ENCODE measurements around the gene KANSL1L.
"Not testable (repeated sequence)": the region's sequence is repeated elsewhere in the genome, so short reads cannot be mapped to it uniquely, and the experiment has no call there.

KANSL1L gene

DNA sequence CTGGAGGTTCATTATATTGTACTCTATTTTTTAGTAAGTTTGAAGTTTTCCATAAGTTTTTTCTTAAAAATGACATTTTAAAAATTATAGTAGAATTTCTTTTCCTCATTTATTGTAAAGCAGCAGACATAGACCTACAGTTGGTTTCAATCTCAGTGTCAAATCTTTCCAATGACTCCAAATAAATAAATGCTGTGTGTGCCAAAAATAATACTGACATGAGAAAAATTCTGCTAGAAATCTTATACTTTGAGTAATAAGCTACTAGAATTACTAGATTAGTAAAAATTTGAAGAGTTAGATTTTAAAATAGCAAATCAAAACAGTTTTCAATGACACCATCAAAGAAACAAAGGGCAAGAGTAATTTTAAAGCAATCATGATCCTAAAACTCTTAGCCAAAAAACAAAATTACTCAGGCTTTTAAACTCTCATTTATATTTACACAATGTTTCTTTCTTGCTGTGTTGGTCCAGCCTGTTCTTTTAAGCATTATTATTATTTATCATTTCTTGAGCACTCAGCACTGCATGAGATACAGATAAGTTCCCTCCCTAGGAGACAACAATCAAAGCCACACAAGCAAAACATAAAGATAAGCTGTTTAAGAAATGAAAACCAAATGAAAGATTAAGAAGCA is 8.3 kb upstream of the KANSL1L start:
- DNase-seq (ENCODE audit: low spot score): no peak

DNA sequence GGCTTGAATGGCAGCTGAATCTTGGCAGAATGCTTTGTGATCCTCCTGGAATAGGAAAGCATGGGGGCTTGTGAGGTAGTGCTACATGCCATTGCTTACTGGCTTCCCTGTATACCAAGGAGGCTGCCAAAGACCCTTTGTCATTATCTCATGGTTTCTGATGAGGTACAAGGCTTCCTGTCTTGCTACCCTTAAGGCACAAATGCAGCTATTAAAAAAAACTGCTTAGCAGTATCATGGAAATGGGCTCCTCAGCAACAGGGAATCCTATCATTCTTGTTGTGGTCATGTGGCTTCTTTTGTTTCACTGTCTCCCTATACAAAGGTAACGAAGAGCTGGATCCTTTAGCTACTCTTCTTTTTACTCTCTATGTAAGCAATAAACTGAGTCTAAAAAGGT is 6.6 kb upstream of the KANSL1L start:
- no peak for DNase-seq (ENCODE audit: low spot score)

DNA sequence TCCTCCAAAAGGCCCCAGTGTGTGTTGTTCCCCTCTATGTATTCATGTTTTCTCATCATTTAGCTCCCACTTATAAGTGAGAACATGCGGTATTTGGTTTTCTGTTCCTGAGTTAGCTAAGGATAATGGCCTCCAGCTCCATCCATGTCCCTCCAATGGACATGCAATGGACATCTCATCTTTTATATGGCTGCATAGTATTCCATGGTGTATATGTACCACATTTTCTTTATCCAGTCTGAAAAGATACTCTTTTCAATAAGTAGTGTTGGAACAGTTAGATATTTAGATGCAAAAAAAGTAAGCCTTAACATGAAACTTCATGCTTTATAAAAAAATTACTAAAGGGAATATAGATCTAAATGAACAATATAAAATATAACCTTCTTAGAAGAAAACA is 5.9 kb upstream of the KANSL1L start:
- not testable (repeated sequence) for DNase-seq (ENCODE audit: low spot score)

DNA sequence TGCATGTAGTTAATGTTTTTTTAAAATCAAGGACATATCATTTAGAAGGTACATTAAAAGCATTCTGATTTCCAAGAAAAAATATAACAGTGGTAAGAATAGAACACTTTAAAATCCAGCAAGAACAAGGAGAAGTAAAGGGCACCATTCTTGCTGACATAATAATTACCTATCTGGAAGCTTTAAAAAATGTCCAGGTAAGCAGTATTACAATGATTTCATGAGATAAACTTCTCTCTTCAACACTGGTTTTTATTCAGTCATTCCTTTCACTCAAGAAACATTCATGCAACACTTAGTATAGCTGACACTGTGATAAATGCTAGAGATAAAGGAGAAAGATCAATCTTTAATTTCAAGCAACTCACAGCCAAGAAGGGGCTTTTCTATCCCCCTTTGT is 2.9 kb upstream of the KANSL1L start:
- DNase-seq (ENCODE audit: low spot score): no peak

DNA sequence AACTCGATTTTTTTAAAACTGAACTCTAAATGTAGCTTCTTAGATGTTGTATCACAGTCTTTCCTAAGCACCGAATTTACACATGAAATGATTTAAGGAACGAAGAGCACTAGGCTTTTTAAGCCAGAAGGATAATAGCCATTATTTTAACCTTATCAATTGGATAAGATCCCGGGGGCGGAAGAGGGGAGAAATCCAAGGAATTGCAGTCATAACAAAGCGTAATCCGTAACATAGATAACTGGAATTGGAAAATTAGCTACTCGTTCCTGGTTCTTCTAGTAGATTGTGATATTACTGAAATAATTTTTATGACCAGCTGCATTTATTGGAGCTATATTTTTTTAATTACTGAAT is 988 bp upstream of the KANSL1L start:
- no peak for DNase-seq (ENCODE audit: low spot score)

DNA sequence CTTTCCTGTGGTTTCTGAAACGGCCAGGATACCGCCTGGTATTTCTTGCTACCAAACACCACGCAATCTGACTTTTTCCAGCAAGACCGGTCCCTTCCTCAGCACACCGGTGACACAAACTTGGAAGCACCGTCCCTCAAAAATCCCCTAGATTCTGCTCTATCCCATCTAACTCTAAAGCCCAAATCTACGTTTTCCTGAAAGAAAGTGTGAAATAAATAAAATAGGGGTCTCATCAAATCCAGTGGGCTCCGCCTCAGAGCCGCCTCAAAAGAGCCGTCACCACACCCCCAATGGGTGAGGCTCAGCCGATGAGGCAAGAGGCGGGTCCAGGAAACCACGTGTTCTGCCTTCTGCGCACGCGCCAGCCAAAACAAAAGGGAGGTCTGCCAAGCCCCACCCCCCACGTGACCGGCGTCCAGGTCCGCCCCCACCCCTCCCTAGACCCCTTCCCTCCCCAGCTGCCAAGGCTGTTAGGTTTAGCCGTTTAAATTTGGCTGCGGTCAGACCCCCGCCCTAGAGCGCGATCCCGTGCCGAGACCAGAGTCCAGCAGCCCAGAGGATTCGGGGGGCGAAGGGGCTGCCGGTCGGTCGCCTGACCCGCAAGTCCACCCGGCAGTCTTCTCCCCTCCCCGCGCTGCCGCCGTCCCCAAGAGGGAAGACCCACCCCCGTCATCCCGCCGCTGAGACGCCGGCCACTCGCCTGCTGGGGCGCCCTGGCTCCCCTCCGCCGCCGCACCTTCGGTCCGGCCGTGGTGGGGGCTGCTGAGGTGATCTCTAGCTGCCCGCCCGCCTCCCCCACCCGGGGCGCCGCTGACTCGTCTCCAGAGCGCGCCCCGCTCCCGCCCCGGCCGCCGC is 534 bp downstream of the KANSL1L start:
- peak; percentile 97 for DNase-seq (ENCODE audit: low spot score)

DNA sequence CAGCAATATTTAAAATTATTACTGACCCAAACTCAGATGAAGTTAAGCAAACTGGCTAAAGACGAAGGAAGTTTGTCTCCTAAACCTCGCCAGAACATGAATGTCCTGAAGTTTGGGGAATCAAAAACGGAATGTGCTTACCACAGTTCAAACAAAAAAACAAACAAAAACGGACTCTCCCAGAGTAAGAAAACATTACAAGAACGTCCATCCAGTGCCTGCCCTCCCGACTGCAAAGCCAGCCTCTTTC is 1.1 kb downstream of the KANSL1L start:
- no peak for DNase-seq (ENCODE audit: low spot score)

DNA sequence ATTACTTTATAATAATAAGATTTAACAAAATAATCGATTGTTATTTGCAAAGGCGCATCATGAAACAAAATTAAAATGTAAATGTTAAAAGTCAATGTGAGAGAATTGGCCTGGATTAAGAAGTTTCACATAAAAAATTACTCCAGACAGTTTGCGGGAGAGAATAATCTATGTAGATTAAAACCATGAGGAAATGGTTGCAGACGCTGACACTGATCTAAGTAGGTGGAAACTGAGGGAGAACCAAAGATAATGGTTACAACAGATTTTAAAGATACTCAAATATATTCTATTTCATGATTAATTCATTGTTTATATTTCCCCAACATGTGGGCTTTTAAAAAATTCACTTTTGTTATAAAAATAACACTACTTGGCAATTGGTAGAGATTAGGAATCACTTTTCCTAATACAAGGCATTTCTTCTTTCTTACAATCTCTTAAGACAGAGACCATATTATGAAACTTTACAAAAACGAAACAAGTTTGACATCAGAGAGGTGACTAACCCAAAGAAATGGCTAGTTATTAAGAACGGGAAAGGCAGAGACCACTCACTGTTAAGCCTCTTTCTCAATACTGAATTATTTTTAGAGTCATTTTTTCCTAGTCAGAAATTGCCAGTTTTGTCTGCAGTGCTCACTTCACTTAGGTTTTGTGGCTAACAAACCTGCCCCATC is 1.6 kb downstream of the KANSL1L start:
- DNase-seq (ENCODE audit: low spot score): peak; percentile 6

DNA sequence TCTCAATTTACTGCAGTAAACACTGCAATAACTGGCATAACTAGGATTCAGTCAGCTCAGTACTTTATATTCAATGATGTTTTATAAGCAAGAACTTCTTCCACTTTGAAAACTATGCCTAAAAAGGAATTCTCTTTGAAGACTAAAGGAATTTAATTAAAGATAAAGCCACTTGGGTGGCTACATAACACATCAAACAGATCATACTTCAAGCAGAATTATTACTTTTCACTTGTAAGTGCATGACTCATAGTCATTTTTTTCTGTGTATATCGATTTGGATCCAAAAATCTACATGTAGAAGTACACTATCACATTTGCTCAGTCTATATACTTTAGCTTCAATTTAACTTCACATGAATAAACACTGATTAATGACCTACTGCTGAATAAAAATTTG is 4.0 kb downstream of the KANSL1L start:
- no peak for DNase-seq (ENCODE audit: low spot score)

DNA sequence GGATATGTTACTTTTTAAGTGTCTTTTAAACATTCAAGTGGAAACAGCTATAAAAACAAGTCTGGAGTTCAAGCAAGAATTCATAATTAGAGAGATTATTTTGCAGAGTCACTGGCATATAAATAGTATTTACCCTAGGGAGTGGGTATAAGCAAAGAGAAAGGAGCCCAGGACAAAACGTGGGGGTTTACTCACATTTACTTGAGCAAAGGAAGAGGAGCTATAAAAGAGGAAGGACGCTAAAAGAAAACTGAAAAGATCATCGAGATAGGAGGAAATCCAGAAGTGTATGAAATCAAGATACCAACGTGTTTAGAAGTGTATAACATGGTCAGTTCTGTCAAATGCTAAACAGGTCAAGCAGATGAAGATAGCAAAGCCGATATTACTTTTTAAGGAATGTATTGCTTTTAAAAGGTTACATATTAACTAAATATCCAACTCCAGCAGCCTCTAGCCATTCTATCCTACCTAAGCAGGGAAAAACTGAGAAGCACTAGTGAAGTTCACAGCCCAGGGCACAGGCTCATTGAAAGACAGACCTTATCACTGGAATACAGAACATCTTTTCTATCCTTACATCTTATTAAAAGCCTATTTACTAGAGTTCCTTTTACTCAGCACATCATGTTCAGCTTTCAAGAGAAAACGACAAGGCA is 8.6 kb downstream of the KANSL1L start:
- DNase-seq (ENCODE audit: low spot score): no peak

DNA sequence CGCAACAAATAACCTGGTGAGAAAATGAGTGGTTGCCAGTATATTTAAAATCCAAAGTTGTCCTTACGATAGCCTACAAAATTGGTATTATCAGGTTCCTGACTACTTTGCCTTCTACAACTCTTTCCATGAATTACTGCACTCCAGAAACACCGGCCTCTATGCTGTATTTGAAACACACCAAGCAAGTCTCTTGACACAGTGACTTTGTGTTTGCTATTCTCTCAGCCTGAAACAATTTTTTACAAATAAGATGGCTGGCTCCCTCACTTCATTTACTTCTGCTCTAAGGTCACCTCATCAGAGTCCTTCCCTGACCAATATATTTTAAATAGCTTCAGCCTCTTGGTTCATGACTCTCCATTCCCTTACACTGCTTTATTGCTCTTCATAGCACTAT is 12.2 kb downstream of the KANSL1L start:
- DNase-seq (ENCODE audit: low spot score): no peak

DNA sequence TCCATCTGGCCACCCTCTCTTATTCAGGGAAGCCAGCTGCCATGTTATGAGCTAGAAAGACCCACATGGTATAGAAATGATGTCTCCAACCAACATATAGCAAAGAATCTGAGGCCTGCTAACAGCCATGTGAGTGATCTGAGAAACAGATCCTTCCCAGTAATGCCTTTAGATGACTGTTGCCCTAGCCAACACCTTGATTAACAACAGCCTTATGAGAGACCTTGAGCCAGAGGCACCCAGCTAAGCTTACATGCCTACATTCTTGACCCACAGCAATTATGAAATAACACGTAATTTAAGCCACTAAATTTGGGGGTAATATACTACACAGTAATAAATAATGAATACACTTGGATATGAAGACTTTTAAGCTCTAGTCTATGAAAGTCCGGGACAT is 13.0 kb downstream of the KANSL1L start:
- DNase-seq (ENCODE audit: low spot score): no peak

DNA sequence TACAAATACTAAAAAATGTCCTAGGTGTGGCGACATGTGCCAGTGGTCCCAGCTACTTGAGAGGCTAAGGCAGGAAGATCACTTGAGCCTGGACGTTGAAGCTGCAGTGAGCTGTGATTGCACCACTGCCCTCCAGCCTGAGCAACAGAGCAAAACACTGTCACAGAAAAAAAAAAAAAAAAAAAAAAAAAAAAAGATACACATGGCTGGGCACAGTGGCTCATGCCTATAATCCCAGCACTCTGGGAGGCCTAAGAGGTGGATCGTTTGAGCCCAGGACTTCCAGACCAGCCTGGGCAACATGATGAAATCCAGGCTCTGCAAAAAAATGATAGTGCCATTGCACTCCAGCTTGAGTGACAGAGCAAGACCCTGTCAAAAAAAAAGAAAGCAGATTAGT is 13.7 kb downstream of the KANSL1L start:
- no peak for DNase-seq (ENCODE audit: low spot score)

DNA sequence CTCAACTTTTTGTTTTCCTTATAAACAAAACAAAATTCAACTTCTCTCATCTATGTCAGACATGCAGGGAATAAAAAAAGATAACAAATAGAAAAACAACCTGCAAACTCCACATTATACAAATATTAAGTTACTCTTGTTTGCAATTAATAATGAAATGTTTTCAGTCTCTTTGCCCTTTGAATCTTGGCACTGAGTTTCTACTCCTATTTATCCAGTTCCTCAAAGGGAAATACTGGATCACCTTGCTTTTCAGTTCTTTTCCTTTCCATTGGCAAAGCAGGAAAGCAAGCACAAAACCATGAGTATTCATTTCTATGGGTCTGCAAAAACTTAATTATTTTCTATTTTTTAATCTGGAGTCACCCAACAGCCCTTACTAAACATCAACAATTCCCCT is 23.6 kb downstream of the KANSL1L start:
- DNase-seq (ENCODE audit: low spot score): no peak

DNA sequence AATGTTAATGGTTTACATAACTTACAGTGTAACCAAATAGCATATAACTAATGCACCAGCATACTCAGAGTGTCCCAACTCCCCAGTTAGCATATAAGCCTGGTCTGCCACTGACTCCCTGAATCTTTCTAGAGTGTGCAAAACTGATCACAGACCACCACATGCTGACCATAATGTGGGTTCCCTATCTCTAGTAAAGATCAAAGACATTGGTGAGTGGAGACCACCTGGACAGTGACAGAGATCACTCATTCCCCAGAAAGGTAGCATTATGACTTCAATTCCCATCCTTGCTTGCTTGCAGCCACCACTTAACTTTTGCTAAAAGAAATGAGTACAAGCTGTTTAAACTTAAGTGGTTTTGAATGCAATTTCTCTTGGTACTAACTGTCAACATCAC is 39.0 kb downstream of the KANSL1L start:
- DNase-seq (ENCODE audit: low spot score): no peak

DNA sequence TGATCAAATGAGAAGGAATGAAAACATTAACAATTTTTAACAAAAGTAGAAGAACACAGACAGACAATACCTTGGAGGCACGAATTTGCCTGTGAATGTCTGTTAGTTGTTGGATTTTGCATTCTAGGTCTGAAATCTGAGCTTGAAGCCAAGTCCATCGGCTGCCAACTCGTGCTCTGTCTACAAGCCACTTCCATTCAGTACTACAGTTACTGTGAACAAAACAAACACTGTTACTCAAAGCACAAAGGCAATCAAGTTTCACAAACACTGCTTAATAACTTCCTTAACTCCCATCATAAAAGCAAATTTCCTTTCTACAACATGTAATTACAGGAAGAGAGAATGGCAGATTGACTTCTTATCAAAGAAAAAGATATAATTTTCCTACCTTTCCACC is 42.2 kb downstream of the KANSL1L start:
- no peak for DNase-seq (ENCODE audit: low spot score)

DNA sequence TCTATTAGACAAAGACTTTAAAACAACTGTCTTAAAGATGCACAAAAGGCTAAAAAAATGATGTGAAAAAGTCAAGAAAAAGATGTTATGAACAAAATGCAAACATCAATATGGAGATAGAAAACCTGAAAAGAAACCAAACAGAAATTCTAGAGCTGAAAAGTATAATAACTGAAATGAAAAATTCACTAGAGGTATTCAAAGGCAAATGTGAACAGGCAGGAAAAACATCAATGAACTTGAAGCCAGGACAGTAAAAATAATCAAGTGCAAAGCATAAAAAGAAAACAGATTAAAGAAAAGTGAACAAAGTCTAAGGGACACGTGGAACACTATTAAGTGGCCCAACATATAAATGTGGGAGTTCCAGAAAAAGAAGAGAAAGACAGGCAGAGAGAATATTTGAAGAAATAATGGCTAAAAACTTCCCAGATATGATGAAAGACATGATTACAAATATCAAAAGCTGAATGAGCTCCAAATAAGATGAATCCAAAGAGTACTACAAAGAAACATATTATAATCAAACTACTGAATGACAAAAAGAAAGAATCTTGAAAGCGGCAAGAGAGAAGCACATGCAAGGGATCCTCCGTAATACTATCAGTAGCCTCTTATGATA is 57.5 kb downstream of the KANSL1L start:
- DNase-seq (ENCODE audit: low spot score): no peak

DNA sequence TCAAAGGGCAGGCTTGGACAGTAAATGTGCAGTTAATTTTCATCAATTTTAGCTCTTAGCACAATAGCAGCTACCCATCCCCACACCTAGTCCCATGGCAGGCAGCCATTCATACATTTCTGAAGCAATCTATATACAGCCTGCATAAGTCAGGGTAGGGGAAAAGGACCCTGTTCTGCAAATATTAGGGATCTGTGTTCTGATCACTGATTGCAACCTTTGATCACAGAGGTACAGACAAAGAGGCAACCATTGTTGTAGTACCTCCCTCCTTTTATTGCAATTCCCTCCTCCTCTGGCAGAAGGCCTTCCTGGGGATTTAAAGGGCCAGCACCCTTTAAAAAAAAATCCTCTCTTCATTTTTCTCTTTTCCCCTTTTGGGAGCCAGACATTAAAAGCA is 58.3 kb downstream of the KANSL1L start:
- DNase-seq (ENCODE audit: low spot score): no peak

DNA sequence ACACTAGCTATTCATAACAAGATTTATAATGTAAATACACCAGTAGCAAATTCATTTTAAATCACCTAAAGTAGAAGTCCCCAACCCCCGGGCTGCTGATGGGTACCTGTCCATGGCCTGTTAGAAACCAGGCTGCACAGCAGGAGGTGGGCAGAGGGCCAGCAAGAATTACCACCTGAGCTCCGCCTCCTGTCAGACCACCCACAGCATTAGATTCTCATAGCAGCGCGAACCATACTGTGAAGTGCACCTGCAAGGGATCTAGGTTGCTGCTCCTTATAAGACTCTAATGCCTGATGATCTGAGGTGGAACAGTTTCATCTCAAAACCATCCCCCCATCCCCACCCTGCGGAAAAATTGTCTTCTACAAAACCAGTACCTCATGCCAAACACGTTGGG is 71.3 kb downstream of the KANSL1L start:
- no peak for DNase-seq (ENCODE audit: low spot score)

DNA sequence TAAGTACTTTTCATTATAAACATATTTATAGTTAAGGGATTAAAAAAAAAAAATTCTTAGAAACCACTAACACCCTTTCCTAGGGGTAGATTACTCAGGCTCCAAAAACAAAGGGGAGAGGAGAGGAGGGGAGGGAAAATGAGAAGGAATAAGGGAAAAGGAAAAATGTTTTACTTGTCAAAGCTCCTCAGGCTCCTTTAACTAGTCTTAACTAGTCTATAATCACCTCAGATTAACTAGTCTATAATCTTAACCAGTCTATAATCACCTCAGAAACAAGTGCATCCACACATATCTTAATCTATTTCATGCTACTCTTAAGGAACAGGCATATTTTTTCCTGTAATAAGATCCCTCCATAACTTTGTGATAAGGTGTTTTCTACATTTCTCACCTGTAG is 76.4 kb downstream of the KANSL1L start:
- DNase-seq (ENCODE audit: low spot score): no peak

DNA sequence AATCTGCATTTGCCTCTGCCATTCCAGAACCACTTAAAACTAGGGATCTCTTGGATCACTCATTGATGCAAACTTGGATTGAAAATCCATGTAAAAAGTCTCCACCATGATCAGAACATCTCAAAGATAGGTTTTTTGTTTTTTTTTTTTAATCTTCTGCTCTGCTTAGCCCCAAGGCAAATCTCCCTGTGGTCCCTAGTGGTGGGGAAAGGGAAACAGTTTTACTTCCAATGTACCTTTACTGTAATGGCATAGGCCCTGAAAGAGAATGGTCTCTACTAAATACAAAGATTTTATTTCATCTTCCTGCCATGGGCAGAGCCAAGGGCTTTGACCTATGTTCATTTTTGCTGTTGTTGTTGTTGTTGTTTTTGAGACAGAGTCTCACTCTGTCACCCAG is 78.4 kb downstream of the KANSL1L start:
- no peak for DNase-seq (ENCODE audit: low spot score)

DNA sequence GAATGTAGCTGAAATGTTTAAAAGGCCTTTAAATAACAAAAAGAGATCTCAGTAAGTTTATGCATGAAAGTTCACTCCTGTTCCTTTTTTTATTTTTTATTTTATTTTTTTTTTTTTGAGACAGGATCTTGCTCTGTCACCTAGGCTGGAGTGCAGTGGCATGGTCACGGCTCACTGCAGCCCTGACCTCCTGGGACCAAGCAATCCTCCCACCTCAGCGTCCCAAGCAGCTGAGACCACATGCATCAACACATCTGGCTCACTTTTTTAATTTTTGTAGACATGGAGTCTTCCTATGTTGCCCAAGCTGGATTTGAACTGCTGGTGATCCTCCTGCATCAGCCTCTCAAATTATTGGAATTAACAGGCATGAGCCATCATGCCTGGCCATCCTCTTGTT is 84.3 kb downstream of the KANSL1L start:
- no peak for DNase-seq (ENCODE audit: low spot score)

DNA sequence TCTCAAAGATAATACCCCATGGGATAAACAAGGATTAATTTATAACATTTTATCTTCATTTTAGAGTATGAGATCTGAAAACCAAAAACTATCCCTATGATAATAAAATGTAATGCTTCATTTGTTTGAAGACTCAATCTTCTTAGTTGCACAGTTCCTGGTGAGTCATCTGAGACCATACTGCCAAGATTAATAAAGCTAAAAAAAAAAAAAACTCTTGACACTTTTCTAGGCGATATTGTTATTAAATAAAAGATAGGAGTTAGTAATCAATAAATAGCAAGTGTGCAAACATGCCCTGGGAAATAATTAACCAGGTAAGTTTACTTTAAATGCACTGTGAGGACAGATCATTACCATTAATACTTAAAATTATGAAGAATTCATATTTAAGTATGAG is 84.9 kb downstream of the KANSL1L start:
- DNase-seq (ENCODE audit: low spot score): no peak

All from CD4-positive, alpha-beta T cell treated with Interleukin-15 for 4 hours (primary cell).